Stimulated activated CD8-positive, alpha-beta memory T cell treated with anti-CD3 and anti-CD28 coated beads, Interleukin-7, amount 100 ng/mL, for 4 hours (primary cell): ENCODE measurements around the gene REEP6.

ENCODE experiments used
- DNase-seq, 2 donors: peaks; one replicate each; pipeline ENCODE4 v3.0.0-alpha.2; 2020; ENCODE audit warnings: low read depth in 2 of 2

Gene REEP6

DNA sequence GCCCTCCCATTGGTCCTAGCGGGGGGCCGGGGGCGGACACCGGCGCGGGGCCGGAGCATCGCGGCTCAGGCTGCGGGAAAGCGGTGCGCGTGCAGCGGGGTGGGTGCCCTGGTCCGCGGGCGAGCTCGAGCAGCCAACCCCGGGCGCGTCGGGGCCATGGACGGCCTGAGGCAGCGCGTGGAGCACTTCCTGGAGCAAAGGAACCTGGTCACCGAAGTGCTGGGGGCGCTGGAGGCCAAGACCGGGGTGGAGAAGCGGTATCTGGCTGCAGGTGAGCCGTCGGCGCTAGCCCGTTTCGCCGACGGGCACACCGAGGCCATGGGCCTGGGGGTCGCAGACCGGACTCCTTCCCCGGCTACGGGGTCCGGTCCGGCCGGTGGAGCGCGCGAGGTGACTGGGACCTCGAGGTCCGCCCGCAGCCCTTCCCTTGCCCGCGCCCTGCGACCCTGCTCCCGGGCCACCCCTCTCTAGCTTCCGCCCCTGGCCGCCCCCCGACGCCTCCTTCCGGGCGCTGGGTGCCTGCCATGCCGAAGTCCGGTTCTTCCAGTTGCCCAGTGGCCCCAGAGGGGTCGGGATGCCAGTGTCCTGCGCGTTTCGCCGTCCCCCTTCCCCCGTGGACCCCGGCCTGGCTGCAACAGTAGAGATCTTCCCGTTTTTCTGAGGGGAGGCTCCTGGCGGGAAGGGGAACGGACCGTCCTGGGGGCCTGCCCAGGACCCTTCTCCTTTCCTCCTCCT, at the start of gene REEP6:
Gene REEP6, plus strand, starts transcription at position 68 of the 735 bp plus-strand sequence. Its CDS starts 89 bp downstream, at position 157.
- no peak for DNase-seq

DNA sequence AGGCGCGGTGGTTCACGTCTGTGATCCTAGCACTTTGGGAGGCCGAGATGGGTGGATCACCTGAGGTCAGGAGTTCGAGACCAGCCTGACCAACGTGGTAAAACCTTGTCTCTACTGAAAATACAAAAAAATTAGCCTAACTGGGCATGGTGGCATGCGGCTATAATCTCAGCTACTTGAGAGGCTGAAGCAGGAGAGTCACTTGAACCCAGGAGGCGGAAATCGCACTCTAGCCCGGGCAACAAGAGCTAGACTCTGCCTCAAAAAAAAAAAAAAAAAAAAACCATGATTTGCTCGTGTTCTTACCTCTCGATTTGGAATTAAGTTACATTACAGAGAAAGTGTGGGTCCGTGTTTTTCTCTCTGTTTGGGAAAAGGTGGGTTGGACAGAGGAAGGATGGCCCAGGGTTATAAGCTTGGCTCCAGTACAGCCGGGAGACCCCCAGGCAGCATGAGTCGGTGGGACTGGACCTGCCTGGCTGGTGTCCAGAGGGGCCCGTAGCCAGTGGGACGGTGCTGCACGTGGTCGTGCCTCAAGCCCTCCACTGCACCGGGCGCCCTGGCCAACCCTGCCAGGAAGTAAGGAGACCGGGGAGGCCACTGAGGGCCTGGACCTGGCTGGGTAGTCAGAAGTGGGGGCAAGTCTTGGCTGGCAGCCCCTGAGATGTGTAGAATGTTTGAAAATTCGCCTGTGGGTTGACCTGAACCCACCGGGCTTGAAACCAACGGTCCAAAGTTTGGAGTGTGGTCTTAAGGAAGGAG, 49.1 kb upstream of the REEP6 start:
- DNase-seq = no peak

DNA sequence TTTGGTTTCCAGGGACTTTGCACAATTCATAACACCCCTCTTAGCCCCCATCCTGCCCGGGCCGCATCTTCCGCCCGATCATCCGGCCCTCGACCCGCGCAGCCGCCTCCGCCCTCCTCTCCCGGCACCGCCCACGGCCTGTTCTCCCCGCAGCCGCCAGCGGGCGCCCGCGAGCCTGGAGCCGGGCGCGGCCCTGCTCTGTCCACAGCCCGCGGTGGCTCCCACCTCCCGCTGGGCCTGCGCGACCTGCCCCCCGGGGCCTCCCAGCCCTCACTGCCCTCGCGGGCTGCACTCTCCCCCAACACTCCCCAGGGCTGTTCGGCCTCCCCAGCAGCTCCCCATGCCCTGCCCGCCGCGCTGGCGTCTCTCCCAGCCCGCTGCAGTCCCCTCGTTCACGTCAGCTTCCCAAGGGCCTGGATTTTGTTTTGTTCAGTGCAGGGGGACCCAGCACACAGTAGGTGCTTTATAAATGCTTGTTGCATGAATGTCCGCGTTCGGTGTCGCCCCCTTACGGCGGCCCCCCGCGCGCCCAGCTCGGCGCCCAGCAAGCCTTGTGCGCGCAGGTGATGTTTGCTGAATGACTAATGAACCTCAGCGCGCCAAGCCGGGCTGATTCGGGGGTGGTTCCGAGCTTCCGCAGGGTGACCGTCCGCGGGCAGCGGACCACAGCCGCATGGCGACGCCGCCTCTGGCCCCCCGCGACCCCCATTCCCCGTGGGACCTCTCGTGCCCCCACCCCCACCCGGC, 45.6 kb upstream of the REEP6 start:
- peak; percentile 34 to 67 for DNase-seq

DNA sequence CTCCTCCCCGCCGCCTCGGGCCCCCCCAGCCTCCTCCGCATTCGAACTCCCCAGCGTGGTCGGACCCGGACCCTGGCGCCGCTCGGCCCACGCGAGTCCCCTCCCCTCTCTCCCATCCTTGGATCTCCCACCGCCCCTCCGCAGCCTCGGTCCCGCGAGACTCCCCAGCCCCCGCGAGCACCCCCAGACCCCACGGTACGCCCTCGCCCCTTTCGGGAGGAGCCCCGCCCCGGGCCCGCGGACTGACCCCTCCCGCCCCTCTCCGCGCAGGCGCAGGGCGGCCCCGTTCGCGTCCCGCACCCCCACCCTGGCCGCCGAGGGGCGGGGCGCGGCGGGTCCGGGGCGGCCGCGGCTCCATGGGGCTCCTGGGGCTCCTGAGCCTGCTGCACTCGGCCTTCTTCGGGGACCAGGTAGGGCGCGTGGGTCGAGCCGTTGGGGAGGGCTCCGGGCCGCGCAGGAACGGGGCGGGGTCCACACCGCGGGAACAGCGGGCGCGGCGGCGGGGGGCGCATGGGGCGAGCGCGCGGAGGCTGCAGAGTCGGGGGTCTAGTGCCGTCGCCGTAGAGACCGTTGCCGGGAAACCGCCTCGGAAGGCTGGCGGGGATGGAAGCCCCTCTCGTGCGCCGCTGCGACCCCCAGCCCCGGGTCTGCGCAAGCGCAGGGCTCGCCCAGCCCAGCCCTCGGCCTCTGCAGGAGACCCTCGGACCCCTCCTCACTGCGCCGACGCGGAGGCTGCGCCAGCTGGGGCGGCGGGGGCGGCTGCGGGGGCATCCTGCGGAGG, 44.9 kb upstream of the REEP6 start:
- no peak for DNase-seq

DNA sequence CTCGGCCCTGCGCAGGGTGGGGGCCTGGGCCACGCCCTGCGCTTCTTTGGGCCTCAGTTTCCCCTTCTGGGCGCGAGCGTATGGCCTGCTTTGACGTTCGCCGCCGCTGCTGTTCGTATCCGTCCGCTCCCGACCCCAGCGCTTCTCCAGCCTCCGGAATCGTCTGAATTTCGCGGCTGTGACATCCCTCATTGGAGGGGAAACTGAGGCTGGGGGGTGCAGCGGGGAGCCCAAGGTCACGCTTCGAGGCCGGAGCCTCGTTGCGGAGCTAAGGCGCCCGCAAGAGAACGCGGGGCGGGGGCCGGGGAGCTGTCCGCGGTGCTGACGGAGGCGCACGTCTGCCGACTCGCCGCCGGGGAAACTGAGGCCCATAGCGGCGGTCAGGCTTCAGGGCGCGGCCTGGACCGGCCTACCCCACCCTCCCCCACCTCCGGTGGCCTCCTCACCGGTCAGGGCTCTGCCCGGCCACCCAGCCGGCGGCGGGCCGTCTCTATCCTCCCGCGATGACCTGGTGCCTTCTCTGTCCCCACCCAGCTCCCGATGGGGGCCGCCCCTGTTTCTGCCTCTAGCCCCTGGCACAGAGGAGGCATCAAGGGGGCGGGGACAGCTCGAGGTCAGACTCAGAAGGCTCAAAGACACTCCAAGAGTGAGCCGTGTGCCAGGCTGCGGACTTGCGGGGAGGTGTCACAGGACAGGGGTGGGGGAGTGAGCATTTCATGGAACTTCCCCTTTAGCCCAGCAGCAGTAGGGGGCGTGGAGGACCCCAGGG, 44.1 kb upstream of the REEP6 start:
- no peak for DNase-seq

DNA sequence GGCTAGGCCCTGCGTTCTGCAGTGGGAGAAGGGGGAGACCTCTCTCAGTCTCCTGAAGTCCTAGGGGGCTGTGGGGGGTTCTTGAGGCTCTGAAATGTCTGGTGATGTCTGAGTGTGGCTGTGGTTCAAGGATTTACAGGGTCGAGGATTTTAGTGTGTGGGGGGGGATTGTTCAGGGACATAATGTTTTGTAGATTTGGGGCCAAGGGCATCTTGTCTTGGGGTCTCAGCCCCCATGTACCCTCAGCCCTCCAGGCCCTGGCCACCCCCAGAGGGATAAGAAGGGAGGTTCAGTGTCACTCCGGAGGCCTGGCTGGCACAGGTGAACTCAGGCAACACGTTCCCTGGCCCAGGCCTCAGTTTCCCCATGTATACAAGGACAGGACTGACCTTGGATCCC, 43.5 kb upstream of the REEP6 start:
- DNase-seq = no peak

DNA sequence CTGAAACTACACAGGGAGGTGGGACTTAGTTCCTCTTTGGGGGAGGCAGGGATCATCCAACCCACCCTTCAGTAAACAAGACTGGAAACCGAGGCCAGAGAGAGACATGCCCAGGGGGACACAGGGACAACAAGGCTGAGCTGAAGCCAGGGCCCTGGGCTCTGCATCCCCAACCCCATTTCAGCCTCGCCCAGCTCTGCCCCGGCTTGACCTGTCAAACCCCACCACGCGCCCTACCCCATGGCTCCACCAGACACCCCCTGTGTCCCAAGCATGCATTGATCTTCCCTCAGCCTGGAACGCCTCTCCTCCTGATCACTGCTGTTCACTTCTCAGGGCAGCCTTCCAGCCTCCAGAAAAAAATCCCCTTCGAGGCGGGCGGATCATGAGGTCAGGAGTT, 43.0 kb upstream of the REEP6 start:
- DNase-seq = no peak

DNA sequence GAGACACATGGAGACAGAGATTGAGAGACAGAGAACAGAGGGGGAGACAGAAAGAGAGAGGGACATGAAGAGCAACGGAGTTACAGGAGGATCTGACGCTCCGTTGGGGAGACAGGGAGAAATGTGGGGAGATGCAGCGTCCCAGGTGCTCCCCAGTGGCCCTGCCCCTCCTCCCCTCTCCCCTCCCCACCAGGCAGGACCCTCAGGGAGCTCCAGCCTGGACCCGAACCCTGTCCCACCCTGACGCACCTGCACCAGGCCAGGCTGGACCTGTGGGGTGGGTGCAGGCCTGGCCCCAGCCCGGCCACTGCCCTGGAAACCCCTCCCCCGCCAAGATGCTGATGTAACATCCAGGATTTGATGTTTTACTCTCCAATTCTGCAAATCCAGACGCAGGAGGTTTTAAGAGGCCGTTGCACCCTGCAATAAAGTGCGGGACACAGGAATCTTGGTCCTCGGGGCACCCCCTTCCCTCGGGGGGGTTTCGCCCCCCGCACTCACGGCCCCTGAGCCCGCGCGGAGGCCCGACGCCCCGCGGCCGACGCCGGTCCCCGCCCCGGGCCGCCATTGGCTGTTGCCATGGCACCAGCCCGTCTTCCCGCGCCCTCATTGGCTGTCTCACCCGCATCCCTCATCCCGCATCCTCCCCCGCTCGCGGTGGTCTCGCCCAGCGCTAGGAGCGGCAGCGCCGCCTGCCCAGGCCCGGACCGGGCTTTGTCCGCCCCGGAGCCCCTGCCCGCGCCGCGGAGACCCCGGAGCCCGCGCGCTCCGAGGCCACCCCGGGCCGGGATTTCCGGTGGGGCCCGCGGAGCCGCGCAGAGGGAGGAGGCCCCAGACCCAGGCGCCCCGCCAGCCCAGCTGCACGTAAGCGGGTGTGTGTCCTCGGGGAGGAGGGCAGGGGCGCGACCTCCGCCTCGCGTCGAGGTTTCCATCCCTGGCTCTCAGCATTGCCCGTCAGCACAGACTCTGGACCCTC, 41.2 kb upstream of the REEP6 start, which contains the start of gene APC2:
Gene APC2, plus strand, starts transcription at position 655 of the 976 bp plus-strand sequence. CDS start 2,881 bp downstream, outside the sequence.
- DNase-seq = no peak

DNA sequence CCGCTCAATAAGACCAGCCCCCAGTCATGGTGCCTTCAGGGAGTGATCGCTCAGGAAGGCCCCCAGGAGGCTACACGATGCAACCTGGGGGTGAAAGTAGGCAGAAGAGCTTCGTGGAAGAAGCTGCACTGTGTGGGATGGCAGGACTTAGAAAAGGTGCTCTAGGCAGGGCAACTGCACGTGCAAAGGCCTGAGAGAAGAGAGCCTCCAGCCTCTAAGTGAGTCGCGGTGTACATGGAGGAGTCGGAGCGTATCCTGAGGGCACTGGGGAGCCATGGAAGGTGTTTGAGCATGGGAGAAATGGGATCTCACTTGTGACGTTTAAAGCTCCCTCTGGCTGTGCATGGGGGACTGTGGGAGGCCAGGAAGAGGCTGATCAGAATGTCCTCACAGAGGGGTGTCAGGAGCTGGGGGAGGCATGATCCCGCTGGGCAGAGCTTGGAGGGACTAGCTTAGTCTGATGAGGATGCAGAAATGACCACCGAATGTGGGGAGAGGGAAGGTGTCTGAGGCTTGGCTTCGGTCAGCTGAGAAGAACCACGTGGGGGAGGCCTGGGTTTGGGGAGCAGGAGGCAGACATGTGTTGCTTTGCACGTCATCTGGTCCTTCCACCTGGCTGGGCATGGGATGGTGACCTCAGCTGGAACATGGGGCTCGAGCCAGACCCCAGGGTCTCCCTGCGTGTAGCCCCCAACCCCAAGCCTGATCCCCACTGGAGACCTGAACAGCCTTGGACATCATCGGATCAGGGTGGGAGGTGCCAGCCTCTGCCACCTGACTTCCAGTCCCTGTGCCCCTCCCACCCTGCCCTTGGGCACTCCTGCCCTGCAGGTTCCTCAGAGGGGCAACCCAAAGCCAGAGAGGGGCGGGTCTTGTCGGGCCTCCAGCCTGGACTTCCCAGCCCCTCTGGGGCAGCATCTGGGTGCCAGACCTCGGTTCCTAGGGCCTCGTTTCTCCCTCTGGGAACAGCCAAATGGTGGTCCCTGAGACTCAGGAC, 39.9 kb upstream of the REEP6 start:
- no peak for DNase-seq

DNA sequence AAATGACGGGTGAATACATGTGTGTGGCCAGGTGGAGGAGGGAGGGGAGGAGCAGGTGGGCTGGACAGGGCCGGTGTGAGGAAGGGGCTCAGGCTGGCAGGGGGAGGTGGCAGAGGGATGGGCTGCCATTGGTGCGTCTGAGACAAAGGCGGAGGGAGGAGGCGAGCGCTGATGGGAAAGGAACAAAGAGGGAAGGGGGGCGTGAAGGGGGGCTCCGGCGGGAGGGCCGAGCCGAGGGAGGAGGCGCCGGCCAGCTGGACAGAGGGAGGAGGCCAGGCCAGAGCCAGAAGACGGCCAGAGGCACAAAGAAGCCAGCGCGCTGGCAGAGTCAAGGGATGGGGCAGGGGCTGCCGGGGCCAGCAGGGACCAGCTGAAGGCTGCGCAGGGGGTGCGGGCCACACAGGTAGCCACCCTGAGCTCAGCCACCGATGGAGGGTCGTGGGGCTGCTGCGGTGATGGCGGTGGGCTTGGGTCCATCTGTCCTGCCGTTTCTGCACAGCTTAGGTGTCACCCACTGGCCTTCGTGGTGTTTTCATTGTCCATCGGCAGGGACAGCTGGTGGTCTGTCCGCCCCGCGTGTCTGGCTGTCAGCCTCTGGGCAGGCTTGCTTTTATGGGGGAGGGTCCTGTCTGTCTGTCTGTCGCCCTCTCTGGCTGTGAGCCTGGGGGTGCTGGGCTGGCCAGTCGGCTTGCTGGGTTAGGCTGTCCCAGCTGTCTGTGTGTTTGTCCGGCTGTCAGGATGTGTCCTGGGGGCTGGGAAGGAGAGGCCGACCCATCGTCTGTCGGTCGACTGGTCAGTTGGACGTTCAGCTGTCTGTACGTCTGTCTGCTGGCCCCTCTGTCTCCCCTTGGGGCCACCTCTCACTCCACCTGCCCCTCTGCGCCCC, 38.8 kb upstream of the REEP6 start:
- DNase-seq = no peak

DNA sequence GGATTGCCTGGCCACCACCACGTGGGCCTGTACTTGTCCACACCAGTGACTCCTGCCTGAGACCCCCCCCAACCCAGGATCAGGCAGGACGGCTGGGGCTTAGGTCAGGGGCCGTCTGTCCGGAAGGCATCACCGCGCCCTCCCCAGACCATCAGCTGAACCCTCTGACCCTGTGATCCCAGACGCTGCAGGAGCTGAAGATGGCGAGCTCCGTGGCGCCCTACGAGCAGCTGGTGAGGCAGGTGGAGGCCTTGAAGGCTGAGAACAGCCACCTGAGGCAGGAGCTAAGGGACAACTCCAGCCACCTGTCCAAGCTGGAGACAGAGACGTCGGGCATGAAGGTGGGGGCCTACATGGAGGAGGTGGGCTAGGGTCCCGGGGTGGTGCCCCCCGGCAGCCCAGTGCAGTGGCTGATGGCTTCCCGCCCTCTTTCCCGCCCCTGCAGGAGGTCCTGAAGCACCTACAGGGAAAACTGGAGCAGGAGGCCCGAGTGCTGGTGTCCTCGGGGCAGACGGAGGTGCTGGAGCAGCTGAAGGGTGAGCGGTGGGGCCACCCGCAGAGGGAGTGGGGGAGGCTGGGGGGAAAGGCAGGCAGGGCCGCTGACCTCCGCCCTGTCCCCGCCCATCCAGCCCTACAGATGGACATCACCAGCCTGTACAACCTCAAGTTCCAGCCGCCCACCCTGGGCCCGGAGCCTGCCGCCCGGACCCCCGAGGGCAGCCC, 38.0 kb upstream of the REEP6 start:
- DNase-seq = no peak

DNA sequence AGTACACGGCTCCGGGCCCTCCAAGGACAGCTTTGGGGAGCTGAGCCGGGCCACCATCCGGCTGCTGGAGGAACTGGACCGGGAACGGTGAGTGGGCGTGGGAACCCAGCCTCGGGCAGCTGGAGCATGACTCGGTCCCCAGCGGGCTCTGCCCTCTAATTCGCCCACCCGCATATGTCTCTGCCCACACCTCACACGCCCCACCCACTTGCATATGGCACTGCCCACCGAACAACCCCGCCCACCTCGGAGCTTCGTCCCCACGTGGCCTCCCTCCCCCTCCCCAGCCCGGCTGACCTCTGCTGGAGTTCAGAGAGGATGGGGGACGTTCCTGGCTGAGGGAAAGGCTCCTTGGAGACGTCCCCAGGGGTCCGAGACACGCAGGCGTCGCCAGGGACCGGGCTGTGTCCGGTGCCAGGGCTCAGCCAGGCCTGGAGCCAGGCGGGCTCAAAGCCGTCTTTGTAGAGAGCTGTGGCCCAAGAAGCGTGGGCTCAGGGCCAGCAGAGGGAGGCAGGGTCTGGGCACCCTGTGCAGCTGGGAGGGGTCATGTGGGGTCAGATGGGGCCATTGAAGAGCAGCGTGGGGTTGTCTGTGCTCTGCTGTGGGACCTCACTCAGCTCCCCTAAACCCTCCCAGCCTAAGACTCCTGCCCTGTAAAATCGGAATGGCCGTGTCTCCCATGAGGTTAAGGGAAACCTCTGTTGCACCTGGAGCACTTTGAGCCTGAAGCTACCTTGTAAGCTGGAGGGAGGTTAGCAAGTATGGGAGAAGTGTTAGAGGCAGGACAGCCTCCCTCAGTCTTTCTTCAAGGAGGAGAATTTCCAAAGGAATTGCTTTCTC, 37.2 kb upstream of the REEP6 start:
- no peak for DNase-seq

DNA sequence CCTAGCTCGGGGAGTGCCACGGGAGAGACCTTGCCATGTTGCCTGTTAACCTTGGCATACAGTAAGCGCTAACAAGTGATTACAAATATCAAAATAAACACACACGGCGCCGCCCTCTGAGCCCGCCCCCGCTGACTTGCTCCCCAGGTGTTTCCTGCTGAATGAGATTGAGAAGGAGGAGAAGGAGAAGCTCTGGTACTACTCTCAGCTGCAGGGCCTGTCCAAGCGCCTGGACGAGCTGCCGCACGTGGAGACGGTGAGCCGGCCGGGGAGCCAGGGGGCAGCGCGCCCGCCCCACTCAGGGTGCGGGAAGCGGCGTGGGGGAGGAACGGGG, 36.0 kb upstream of the REEP6 start:
- DNase-seq = no peak

DNA sequence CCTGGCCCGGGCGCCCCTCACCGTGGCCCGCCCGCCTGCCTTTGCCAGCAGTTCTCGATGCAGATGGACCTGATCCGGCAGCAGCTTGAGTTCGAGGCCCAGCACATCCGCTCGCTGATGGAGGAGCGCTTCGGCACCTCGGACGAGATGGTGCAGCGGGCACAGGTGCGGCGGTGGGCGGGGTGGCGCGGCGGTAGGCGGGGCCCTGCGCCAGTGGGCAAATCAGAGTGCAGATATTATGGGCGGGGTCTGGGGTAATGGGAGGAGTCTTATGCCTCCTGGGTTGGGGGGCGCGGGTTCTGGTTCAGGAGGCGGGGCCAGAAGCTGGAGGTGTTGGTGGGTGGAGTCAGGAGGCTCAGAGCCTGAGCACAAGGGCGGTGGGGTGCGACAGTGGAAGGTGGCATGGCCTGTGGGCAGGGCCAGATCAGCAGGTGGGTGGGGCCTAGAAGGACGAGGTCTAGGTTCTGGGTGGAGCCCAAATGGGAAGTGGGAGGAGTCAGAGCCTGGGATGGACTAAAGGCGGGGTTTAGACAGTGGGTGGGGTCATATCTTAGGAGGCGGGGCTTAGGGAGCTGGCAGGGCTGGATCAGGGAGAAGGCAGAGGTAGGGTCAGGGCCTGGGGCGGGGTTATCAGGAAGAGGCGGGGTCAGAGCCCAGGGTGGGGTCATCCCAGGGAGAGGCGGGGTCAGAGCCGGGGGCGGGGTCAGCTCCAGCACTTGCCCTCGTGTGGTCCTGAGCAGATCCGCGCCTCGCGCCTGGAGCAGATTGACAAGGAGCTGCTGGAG, 35.5 kb upstream of the REEP6 start:
- DNase-seq = no peak
